Loucy (cell line): ENCODE measurements around the gene SELENBP1.

Experiments used
- CTCF ChIP-seq: fragments of 200-600 bp; sonication (generic); conservative IDR thresholded peaks from 2 replicates; pipeline ENCODE4 v1.5.1; 2014; ENCODE audit warnings: mild to moderate bottlenecking, antibody characterized with exemption, low read length
- EZH2phosphoT487 ChIP-seq: fragments of 200-600 bp; IDR thresholded peaks from 2 replicates; pipeline ENCODE4 v1.6.1; 2018; ENCODE audit warnings: antibody characterized with exemption, mild to moderate bottlenecking, moderate library complexity, borderline replicate concordance

- TF ChIP-seq CTCF (no peak), EZH2phosphoT487 (no peak)
Observed at GRCh38 chr1:151343587-151343986, 28.9 kb downstream of the SELENBP1 start.
